ENCODE results near the gene UROS.
A peak's percentile ranks its signal among the peaks of the same experiment; 100 is the strongest.

UROS gene

GRCh38 chr10:125820701-125821100 lies 2.4 kb downstream of the UROS start:
- TF ChIP-seq, protein P1, sequence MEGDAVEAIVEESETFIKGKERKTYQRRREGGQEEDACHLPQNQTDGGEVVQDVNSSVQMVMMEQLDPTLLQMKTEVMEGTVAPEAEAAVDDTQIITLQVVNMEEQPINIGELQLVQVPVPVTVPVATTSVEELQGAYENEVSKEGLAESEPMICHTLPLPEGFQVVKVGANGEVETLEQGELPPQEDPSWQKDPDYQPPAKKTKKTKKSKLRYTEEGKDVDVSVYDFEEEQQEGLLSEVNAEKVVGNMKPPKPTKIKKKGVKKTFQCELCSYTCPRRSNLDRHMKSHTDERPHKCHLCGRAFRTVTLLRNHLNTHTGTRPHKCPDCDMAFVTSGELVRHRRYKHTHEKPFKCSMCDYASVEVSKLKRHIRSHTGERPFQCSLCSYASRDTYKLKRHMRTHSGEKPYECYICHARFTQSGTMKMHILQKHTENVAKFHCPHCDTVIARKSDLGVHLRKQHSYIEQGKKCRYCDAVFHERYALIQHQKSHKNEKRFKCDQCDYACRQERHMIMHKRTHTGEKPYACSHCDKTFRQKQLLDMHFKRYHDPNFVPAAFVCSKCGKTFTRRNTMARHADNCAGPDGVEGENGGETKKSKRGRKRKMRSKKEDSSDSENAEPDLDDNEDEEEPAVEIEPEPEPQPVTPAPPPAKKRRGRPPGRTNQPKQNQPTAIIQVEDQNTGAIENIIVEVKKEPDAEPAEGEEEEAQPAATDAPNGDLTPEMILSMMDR (IDR thresholded peaks at IDR 0.05; ENCODE audit: control extremely low read depth, extremely low read depth, low read depth, missing control alignments): no peak
- ChIA-PET POLR2A (no interaction called here), CTCF (interaction anchor here (1.2 to 2.3 kb wide), 4 partner anchors 10 to 17 kb away, joined by 3 to 7 read pairs (median 4); no protein-coding TSS in a partner anchor)
- DNase-seq (ENCODE audit: extremely low spot score): peak; percentile 47

DNA sequence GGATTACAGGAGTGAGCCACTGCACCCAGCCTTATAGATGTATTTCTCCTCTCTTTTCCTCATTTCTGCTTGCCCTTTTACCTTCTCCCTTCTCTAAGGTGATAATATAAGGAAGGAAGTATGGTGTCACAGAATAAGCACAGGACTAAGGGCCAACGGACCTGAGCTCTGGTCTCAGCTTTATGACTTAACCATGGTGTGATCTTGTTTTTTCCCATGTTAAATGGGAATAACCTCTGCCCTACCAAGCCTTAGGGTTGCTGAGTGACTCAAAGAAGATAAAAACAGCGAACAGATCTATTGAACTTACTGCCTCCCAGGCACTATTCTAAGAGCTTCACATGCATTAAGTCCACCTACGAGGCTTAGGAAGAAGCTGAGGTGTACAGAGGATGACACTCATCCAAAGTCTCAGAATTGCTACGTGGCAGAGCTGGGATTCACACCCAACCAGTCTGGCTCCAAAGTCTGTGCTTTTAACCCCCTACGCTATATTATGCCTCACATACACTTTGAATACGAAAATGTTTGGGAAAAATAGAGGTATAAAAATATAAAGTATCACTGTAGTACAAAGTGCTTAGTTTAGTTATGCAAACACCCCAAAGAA lies 5.6 kb downstream of the UROS start:
- TF ChIP-seq, protein P1 (IDR thresholded peaks at IDR 0.05; ENCODE audit: control extremely low read depth, extremely low read depth, low read depth, missing control alignments): no peak
- ChIA-PET POLR2A (no interaction called here), CTCF (interaction anchor here (1.0 to 1.2 kb wide), 3 partner anchors 9 to 28 kb away, joined by 3 read pairs; no protein-coding TSS in a partner anchor)
- DNase-seq (ENCODE audit: extremely low spot score): no peak

DNA sequence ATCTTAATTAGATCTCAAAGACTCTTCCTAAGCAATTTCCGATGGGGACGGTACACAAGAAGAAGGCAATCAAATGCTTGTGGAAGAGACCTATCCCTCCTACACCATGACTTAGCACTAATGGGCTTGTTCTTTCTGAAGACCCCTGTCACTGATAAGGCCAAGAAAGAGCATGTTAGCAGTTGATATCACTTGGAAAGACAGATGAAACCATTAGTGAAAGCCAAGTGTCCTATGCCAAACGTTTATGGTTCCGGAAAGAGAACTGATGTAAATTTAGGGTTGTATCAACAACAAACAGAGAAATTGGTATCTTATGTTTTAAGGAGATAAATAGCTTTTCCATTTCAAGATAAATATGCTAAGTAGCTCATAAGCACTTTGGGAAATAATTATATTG lies 6.5 kb downstream of the UROS start:
- ChIA-PET CTCF (interaction anchor here (1.0 kb wide), 2 partner anchors 8 to 24 kb away, joined by 3 read pairs; no protein-coding TSS in a partner anchor), POLR2A (no interaction called here)
- no peak for DNase-seq (ENCODE audit: extremely low spot score)
- TF ChIP-seq, protein P1 (IDR thresholded peaks at IDR 0.05; ENCODE audit: control extremely low read depth, extremely low read depth, low read depth, missing control alignments): no peak

GRCh38 chr10:125815764-125816163 lies 7.3 kb downstream of the UROS start:
- no peak for DNase-seq (ENCODE audit: extremely low spot score)
- POLR2A ChIA-PET: no interaction called here
- TF ChIP-seq, protein P1 (IDR thresholded peaks at IDR 0.05; ENCODE audit: control extremely low read depth, extremely low read depth, low read depth, missing control alignments): no peak
- CTCF ChIA-PET: interaction anchor here (1.4 kb wide), 1 partner anchor 15 kb away, joined by 3 read pairs; no protein-coding TSS in a partner anchor

DNA sequence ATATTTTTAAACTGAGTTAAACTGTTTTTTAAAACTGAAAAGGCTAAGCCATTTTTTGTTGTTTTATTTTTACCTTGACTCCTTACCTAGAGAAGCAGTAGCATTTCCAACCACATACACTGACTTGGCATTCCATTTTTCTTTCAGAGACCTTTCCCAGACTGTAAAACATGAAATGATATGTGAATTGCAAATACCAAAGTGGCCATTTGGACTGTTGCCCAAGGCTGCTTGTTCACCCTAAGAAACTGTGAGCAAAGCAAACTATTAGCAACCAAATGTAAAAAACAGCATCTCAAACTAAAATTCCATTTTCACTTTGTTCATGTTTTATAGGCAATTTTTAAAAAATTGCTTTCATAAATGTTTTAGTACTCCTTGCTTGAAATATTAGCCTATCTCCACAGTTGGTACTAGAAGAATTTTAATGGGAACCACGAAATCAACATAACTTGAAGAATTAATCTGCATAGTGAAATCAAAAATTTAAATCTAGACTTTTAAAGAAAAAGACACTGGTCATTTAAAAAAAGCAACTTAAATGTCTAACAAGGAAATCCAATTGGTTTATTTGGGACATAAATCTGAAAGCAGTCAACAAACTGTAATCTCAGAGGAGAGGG lies 10.8 kb downstream of the UROS start:
- no peak for DNase-seq (ENCODE audit: extremely low spot score)
- ChIA-PET CTCF (no interaction called here), POLR2A (no interaction called here)
- TF ChIP-seq, protein P1 (IDR thresholded peaks at IDR 0.05; ENCODE audit: control extremely low read depth, extremely low read depth, low read depth, missing control alignments): no peak

DNA sequence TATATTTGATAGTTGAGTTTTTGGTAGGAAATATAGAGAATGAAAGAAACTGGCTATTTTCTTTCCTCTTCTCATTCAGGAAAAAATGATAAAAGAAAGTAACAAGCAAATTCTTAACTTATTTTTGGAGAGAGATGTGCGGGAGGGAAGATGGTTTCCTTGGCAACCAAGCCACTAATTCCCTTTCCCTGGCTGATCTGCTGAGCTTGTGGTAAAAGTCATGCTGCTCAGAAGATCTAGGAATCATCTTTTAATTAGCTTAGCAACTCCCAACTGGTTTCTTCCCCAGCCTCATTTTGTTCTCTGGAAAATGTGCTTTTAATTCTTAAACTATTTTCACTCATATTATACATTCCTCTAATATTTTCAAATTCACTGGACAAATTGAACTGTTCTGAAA lies 11.8 kb downstream of the UROS start:
- CTCF ChIA-PET: interaction anchor here (1.2 kb wide), 1 partner anchor 9 kb away, joined by 4 read pairs; no protein-coding TSS in a partner anchor
- TF ChIP-seq, protein P1 (IDR thresholded peaks at IDR 0.05; ENCODE audit: control extremely low read depth, extremely low read depth, low read depth, missing control alignments): no peak
- no peak for DNase-seq (ENCODE audit: extremely low spot score)
- POLR2A ChIA-PET: no interaction called here
